Measurements from ENCODE around the gene PRDM11.
A peak's percentile ranks its signal among the peaks of the same experiment; 100 is the strongest.
"Not testable (repeated sequence)": the region's sequence is repeated elsewhere in the genome, so short reads cannot be mapped to it uniquely, and the experiment has no call there.

The PRDM11 gene

DNA sequence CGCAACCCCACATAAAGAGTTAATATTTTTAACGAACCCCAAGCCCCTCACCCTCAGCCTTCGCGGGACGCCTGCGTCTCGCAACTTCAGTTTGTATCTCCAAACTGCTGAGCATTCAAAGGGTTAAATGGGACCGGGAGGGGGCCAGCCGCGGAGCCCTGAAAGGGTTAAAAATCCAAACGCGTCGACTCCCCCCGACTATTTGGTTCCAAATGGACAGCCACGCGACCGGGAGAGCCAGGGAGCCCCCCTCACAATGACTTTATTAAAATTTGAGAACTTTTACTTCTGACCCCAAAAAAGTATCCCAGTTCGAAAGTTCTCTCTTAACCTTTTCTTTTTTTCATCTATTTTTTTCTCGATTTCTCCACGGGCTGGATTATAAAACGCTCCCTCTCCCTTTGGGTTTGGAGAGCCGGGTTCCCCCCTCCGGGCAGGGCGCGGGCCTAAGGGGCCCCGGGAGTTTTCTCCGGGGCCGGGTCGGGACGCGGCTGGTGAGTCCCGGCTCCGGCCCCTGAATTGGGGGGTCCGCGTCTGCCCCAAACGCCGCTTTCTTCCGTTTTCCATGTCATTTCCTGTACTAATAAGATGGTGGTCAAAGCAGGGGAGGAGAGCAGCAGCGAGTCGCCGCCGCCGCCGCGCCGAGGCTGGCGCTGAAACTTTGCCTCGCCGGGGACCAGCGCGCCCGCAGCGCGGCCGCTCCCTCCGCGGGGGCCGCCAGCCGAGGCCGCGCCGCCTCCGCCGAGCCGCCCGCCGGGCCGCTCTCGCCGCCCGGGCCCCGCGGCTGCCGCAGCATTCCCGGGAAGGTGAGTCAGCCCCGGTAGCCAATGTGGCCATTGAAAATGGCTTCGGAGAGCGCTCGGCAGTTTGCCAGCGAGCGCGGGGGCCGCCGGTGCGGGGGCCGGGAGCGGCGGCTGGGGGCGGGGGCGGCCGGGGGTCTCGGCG lies at the start of gene PRDM11:
Gene PRDM11, plus strand, starts transcription at position 568 of the 945 bp plus-strand sequence. CDS start 35,128 bp downstream, outside the sequence.
- DNase-seq (ENCODE audit: low read depth), result peak; percentile 26

- no peak for DNase-seq (ENCODE audit: low read depth)
Measured at GRCh38 chr11:45097721-45098493, 48.5 kb upstream of the PRDM11 start.

- no peak for DNase-seq (ENCODE audit: low read depth)
Measured at GRCh38 chr11:45098929-45099328, 47.5 kb upstream of the PRDM11 start.

GRCh38 chr11:45100339-45100738 lies 46.1 kb upstream of the PRDM11 start:
- no peak for DNase-seq (ENCODE audit: low read depth)

DNA sequence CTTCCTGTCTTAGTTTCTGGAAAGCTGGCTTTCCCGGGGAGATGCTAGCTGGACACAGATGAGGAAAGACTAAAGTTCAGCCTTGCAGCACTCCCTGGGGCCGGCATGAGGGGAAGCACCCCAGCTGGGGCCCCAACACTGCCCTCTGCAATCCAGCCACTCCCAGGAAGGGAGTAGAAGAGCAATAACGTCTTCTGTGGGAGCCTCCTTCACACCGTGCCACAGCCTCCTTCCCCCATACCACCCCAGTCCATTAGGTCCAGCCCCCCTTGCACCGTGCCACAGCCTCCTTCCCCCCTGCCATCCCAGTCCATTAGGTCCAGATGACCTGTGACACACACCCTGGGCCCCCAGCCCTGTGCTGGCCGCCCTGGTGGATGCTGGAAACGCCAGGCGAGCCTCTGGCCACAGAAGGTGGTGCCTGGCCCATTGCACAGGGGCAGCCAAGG lies 44.1 kb upstream of the PRDM11 start:
- no peak for DNase-seq (ENCODE audit: low read depth)

DNA sequence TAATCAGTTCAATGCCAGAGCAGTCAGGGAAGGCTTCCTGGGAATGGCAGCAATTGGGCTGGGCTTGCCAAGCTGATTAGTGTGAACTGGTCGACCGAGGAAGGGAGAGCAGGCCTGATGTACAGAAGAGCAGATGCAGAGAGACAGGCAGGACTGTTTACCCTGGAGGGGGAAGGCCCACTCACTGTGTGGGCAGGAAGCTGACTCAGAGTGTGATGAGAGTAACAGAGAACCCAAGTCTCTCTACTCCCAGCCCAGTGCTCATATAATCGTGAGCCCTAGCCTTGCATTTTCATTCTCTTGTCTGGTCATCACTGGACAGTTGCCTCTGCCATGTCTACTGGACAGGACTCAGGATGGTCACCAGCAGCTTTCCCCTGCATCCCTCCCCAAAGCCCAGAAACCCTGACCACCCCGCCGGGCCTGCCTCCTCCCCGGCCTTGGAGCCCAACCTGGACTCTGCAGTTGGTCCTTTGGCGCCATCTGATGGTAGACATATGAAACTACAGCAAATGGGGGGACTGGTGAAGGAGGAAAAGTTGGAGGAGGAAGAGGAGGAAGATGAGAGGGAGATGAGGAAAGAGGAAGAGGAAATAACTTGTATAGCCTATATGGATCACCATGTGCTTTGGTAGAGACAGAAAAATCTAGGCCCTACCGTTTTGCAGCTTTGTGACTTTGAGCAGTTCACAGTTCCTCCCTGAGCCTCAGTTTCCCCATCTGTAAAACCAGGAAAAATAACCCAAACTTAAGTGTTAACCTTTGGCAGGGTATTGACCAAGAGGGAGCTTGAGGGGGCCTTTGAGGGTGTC lies 43.4 kb upstream of the PRDM11 start:
- DNase-seq (ENCODE audit: low read depth), result peak; percentile 36

- DNase-seq (ENCODE audit: low read depth), result no peak
Measured at GRCh38 chr11:45104006-45104789, 42.2 kb upstream of the PRDM11 start.

DNA sequence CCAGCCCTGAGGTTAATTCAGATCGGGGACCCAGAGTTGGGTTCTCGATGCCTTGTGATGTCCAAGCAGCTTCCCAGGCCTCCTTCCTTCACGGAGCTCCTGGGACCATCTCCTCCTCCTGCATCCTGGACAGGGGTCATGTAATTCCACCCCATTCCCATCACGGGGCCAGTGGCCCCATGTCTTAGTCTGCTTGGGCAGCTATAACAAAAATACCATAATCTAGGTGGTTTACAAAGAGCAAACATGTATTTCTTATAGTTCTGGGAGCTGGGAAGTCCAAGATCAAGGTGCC lies 41.7 kb upstream of the PRDM11 start:
- no peak for DNase-seq (ENCODE audit: low read depth)

- peak; percentile 48 for DNase-seq (ENCODE audit: low read depth)
Measured at GRCh38 chr11:45105233-45105983, 41.0 kb upstream of the PRDM11 start.

GRCh38 chr11:45105984-45106375 lies 40.5 kb upstream of the PRDM11 start:
- no peak for DNase-seq (ENCODE audit: low read depth)

GRCh38 chr11:45106440-45106839 lies 40.0 kb upstream of the PRDM11 start:
- no peak for DNase-seq (ENCODE audit: low read depth)

GRCh38 chr11:45107029-45107428 lies 39.4 kb upstream of the PRDM11 start:
- DNase-seq (ENCODE audit: low read depth), result no peak

DNA sequence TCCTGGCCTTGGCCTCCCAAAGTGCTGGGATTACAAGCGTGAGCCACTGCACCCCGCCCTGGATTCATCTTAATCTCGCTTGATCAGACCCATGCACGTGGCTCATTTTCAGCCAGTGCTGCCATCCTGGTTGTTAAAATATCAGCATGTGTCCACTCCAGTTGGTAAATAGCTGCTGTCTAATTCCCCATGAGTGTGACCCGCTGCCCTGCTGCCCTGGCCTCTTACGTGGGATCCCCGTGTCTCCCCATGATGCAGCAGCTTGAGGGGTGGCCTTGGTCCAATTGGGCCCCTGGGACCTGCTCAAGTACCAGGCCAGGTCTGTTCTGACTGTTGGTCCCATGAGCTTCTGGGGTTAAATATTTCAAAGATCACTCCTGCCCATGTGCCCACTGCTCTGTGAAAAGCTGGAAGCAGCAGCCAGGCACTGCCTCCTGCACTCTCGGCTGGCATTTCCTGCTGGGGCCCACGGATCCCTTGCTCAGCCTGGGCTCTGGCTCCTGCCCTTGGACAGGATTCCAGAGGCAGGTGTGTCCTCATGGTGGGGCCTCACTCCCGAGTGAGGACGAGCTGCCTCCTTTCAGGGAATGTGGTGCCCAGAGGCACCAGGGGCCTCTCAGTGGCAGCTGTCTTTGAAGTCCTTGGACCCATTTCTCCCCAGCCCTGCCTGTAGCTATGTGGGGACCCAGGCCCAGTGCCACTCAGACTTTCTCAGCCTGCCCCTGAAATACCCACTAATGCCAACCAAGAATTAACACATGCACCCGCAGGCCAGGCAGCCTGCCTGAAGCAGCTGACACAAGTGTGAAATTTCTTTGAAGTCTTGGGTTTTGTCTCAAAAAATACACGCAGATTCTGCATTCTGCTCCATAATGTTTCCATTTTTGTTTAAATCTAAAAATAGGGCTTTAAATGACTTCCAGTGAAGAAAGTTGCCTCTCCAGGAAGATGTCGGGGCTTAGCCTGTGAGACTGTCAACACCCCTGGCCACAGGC lies 38.1 kb upstream of the PRDM11 start:
- DNase-seq (ENCODE audit: low read depth), result no peak

DNA sequence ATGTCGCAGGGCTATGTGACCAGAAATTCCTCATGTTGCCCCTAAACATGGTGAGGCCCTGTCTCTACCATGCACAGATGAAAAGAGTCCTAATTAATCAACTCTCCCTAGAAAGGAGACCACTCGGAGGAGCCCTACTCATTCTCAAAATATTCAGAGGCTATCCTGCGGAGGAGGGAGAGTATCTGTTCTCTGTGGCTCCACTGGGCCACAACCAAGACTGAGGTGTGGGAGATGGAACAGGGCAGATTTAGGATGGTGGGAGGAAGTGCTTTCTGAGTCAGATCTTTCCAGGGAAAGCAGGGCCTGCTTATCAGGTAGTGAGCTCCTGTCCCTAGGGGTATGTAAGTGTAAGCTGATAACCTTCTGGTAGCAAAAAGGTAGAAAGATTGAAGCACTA lies 37.0 kb upstream of the PRDM11 start:
- DNase-seq (ENCODE audit: low read depth), result no peak

DNA sequence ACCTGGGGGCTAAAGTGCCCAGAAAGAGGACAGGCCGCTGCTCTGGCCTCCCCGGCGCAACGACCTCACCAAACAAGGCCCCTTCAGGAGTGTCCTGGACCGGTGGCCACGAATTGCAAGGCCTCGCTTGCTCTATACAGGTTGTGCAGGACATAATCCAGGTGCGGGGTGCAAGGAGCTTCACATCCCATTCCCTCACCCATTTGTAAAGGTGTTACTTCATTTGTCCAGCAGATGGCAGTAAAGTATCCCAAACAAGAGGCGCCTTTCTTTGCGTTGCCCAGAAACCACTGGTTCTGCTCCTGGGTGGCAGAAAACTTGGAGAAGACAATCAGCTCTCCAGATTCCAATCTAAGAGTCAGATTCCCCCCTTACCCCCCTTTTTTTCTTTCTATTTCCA lies 35.9 kb upstream of the PRDM11 start:
- no peak for DNase-seq (ENCODE audit: low read depth)

GRCh38 chr11:45113807-45114206 lies 32.6 kb upstream of the PRDM11 start:
- no peak for DNase-seq (ENCODE audit: low read depth)

- DNase-seq (ENCODE audit: low read depth), result not testable (repeated sequence)
Measured at GRCh38 chr11:45127836-45128235, 18.6 kb upstream of the PRDM11 start.

GRCh38 chr11:45133878-45134277 lies 12.6 kb upstream of the PRDM11 start:
- no peak for DNase-seq (ENCODE audit: low read depth)

GRCh38 chr11:45141171-45141570 lies 5.3 kb upstream of the PRDM11 start:
- no peak for DNase-seq (ENCODE audit: low read depth)
